ENCODE measurements around the gene FZD2.
"Not testable (repeated sequence)": the region's sequence is repeated elsewhere in the genome, so short reads cannot be mapped to it uniquely, and the experiment has no call there.

Gene FZD2

DNA sequence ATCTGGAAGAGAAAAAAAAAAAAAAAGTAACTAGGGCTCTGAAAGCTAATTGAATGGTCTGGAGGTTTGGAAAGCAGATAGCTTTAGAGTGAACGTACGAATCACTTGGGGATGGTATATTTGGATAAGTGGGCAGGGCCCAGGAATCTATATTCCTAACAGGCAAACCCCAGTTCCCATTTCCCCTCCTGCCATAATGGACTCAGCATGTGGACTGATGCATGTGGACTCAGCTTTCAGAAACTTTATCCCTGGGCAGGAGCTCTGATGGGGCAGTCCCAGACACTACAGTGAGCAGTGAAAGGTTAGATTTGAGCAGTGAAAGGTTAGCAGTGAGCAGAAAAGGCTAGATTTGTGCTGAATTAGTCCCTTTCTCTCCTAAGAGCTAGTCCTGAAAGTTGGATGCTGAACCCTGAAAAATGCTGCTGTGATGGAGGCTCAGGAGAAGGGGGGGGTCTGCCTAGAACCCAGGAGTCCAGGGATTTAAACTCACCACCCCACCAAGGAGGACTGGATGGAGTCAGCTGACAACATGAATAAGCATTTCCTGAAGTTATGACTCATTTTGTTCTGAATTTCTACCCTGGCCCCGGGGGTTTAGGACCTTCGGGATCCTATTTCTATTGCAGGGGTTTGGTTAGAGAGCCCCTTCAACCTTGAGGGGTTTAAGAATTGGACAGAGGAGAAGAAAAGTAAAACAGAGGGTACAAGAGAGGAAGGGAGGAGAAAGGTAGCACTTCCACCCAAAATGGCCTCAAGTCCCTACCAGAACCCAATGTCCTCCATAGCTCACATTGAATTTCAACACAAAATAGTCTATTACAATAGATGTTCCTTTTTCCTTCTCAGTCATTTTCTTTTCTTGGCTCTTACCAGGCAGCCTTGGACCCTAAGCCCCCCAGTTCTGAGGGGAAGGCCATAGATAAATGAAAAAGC is 10.3 kb upstream of the FZD2 start:
- no peak for DNase-seq (ENCODE audit: low read depth)

DNA sequence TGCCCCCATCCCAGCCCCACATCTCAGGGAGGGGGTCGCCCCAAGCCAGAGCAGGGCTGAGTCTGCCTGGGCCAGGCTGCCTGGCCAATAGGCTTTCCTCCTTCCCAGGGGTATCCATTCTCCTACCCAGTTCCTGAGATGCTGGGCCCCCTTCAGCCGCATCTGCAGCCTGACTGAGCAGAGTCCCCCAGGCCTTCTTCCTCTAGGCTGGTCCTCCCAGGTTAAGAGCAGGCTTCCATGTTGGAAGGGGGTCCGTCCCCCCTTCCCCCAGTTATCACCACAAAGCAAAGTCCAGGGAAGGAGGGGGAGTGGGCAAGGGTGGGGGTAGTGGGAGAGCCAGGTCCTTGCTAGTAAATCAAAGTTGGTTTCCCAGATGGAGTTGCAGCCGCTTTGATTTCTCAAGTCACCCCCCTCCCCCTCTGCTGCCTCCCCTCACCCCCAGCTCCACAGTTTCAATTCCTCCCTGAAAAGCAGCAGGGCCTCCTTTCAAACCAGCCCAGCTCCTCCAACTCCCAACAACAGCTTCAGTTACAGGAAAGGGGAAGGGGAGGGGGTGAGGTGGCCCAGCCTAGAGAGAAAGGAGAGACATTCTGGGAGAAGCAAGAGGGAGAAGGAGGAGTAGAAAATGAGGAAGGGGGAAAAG is 9.5 kb upstream of the FZD2 start:
- no peak for DNase-seq (ENCODE audit: low read depth)

DNA sequence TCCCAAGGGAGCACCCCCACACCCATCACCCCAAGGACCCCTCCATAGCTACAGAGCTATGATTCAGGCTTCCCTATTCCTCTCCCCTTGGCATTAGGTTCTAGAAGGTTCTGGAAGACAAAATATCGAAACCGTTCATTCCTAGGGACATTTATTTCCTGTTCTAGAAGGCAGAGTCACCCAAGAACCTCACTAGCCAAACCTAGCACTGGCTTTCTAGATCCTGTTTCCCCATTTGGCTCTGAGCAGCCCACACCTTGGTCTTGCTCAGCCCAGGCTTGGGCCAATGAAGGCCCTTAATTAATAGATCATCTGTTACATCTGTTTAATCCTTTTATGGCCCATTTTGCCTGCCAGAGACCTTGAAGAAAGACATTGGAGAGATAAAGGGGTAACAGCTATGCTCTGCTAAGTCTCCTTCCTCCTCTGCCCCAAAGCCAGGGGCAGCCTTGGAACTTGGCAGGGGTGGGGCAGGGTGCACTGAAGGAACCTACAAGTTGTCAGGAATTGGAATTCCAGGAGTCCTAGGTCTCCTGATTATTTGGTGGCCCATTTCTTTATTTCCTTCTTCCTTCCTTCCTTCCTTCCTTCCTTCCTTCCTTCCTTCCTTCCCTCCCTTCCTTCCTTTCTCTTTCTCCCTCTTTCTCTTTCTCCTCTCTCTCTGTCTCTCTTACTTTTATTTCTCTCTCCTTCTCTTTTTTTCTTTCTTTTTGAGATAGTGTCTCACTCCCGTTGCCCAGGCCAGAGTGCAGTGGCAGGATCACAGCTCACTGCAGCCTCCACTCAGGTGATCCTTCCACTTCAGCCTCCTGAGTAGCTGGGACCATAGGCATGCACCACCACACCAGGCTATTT is 8.7 kb upstream of the FZD2 start:
- no peak for DNase-seq (ENCODE audit: low read depth)

DNA sequence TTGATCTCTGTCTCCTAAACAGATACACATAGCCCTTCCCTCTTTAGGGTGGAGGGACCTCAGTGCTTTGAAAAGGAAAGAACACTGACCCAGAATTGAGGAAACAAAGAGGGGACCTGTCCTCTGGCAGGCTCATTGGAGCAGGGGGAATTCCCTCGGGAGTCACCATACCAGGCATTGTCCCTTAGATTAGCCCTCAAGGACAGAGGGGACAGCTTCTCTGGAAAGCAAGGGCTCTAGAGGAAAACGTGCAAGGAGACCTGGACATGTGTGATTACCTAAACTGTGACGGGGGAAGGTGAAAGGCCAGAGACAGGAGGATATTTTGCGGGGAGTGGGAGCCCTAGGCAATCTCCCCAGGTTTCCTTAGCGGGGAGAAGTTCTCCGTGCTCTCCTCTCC is 7.6 kb upstream of the FZD2 start:
- DNase-seq (ENCODE audit: low read depth), result no peak

DNA sequence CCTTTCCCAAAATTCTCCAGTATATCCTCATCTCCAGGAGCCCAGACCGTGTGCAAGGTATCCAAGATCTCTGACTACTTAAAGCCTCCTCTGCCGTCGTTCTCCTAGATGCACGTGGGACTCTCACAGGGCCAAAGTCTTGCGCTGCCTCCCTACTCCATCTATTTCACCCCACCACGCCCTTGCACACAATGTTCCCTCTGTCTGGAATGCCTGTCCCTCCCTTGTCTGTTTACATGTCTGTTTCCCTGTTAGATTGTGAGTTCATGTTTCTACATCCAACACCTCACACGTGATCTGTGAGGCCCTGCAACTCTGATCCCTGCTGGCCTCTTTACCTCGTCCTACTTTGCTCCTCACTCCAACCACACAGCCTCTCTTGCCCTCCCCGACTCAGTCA is 4.9 kb upstream of the FZD2 start:
- no peak for DNase-seq (ENCODE audit: low read depth)

DNA sequence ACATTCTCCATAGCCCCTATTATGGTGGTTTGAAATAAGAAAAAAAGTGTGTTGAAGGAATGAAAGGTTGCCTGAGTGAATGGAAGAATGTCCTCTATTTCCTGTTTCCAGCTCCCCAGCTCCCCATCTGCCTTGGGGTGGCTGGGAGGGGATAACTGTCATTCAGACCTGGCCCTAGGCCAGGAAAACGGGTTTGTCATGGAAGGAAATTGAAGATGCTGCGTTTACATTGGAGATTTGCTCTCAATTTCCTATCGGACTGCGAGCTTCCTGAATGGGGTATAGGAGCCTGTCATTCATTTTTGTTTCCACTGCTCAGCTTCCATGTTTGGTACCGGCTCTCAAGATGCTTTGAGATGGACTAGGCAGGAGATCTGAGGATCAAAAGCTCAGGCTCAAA is 2.2 kb upstream of the FZD2 start:
- DNase-seq (ENCODE audit: low read depth), result no peak

DNA sequence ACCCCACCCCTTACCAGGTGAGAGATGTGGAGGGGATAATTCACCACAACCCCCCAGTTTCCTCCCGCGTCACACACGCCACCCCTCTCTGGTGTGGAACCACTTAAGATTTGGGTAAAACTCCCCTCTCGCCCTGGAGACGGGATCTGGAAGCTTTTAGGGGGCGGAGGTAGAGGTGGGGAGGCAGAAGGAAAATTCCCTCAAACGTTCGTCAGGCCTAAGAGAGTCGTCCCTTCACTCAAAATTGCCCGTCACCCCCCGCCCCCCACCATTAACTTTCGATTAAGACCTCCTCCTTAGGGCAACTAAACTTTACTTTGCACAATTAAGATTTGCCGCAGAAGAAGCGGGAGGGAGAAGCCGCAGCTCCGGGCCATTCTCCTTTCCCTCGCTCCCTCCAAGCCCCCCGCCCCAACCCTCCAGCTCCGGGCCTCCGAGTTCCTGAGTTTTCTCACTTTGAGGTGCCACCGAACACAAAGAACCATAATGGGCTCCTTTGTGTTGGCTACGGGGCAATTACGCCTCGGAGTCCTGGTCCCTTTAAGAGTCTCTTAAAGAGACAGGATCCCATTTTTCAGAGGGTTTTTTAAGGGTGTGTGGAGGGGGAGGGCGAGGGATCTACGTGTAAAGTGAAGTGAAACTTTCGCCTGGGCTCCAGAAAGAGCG is 985 bp upstream of the FZD2 start:
- DNase-seq (ENCODE audit: low read depth), result no peak

DNA sequence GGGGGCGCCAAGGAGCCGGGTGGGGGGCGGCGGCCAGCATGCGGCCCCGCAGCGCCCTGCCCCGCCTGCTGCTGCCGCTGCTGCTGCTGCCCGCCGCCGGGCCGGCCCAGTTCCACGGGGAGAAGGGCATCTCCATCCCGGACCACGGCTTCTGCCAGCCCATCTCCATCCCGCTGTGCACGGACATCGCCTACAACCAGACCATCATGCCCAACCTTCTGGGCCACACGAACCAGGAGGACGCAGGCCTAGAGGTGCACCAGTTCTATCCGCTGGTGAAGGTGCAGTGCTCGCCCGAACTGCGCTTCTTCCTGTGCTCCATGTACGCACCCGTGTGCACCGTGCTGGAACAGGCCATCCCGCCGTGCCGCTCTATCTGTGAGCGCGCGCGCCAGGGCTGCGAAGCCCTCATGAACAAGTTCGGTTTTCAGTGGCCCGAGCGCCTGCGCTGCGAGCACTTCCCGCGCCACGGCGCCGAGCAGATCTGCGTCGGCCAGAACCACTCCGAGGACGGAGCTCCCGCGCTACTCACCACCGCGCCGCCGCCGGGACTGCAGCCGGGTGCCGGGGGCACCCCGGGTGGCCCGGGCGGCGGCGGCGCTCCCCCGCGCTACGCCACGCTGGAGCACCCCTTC is 484 bp downstream of the FZD2 start:
- DNase-seq (ENCODE audit: low read depth), result peak; percentile 2

DNA sequence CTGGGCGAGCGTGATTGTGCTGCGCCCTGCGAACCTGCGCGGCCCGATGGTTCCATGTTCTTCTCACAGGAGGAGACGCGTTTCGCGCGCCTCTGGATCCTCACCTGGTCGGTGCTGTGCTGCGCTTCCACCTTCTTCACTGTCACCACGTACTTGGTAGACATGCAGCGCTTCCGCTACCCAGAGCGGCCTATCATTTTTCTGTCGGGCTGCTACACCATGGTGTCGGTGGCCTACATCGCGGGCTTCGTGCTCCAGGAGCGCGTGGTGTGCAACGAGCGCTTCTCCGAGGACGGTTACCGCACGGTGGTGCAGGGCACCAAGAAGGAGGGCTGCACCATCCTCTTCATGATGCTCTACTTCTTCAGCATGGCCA is 1.0 kb downstream of the FZD2 start:
- DNase-seq (ENCODE audit: low read depth), result no peak

DNA sequence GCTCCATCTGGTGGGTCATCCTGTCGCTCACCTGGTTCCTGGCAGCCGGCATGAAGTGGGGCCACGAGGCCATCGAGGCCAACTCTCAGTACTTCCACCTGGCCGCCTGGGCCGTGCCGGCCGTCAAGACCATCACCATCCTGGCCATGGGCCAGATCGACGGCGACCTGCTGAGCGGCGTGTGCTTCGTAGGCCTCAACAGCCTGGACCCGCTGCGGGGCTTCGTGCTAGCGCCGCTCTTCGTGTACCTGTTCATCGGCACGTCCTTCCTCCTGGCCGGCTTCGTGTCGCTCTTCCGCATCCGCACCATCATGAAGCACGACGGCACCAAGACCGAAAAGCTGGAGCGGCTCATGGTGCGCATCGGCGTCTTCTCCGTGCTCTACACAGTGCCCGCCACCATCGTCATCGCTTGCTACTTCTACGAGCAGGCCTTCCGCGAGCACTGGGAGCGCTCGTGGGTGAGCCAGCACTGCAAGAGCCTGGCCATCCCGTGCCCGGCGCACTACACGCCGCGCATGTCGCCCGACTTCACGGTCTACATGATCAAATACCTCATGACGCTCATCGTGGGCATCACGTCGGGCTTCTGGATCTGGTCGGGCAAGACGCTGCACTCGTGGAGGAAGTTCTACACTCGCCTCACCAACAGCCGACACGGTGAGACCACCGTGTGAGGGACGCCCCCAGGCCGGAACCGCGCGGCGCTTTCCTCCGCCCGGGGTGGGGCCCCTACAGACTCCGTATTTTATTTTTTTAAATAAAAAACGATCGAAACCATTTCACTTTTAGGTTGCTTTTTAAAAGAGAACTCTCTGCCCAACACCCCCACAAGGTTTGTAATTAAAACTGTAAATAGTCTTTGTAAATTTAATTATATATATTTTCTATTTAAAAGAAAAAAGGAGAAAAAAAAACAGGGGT is 1.7 kb downstream of the FZD2 start:
- no peak for DNase-seq (ENCODE audit: low read depth)

DNA sequence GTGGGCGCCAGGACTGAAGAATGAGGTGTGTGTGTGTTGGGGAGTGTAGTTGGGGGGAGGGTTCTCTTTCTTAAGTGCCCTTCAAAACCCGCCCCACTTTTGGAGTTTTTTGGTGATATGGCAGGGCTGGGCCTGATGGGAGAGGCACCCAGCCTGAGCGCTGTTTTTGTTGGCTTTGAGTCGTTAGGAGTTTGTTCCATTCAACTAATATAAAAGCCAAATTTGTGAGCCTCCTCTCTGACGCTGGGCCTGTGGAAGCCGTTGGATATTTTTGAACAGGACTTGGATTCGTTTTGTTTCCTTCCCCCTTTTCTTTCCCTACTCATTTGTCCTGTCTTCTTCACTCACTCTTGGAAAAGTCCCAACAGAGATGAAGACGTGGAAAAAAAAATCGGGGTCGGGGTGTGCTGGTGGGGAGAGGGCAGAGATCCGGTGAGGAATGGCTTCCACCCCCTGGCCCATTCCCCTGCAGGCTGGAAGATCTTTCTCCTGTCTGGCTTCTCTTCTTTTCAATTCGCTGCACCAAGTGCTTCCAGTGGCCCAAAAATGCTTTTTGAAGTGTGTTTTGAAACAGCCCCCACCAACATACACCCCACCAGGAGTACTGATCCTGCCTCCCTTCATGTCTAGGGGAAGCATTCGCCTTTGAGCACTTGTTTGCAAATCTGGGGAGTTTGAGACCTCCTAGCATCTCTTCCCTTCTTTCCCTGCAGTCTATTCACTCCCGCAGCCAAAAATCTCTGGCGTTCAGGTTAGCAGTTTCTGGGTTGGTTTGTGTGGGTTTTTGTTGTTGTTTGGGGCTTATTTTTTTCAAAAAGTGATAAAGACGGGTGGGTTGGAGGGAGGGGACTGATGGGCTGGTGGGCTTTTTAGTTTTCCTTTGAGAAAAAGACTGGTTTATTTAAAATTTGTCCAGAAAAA is 2.6 kb downstream of the FZD2 start:
- DNase-seq (ENCODE audit: low read depth), result no peak

DNA sequence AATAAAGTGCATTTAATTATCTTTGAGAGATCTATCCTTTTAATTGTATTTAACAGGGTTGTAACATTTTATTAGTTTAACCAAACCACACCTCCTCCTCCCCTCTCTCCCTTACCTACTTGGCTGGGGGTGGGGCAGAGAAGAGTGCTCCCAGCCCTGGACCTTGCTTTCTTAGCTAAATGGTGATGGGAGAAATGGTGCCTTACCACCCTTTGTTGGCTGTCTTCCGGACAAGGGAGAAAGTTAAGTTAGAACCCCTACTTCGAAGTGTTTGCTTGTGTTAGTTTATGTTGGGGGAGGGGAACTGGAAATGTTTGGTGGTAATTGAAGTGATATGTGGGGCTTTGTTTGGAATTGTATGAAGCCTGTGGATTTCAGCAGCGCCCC is 3.9 kb downstream of the FZD2 start:
- no peak for DNase-seq (ENCODE audit: low read depth)

DNA sequence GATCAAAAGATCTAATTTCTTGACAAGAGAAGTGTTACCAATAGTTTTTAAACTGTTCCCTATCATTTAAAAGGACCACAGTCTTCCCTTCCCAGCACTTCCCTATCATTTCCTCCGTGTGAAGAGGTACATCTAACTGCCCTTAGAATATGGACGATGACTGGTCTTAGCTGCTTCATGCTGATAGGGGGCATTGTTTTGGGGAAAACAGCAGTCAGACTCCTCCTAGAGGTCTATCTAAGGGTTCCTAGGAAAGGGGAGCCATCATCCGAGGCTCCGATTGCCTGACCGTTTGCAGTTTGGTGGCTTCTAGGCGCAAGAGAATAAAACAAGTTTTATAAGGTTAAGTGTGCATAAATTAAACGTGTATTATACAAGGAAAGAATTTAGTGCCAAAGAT is 7.1 kb downstream of the FZD2 start:
- no peak for DNase-seq (ENCODE audit: low read depth)

DNA sequence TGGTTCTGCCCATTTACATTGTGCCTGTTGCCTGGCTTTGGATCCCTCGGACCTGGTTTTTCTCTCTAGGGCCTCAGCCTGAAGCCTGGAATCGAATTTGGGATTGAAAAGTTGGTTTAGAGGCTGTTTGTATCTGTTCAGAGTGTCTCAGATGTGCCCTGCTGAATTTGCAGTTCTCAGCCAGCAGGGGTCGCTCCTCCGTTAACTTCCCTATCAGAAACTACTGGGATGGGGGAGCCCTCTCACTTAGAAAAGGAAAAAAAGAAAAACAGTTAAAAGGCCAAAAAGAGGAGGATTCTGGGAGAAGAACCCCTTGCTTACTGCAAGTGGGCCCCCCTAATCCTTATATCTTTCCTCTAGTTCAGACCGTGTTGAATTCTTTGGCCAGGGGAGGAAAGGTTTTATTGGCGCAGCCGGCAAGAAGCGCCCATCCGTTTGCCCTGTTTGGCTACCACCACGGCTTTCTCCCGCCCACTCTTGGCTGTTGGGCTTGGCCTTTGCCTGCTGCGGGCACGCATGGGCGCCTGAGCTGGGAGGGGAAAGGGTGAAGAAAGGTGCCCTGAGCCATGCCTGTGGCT is 8.7 kb downstream of the FZD2 start:
- DNase-seq (ENCODE audit: low read depth), result no peak

DNA sequence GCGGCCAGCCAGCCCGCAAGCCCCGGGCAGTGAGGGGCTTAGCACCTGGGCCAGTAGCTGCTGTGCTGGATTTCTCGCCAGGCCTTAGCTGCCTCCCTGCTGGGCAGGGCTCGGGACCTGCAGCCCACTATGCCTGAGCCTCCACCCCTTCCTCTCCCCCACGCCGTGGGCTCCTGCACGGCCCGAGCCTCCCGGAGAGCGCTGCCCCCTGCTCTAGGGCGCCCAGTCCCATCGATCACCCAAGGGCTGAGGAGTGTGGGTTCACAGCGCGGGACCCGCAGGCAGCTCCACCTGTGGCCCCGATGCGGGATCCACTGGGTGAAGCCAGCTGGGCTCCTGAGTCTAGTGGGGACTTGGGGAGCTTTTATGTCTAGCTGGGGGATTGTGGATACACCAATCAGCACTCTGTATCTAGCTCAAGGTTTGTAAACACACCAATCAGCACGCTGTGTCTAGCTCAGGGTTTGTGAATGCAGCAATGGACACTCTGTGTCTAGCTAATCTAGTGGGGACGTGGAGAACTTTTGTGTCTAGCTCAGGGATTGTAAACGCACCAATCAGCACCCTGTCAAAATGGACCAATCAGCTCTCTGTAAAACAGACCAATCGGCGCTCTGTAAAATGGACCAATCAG is 11.1 kb downstream of the FZD2 start:
- not testable (repeated sequence) for DNase-seq (ENCODE audit: low read depth)

DNA sequence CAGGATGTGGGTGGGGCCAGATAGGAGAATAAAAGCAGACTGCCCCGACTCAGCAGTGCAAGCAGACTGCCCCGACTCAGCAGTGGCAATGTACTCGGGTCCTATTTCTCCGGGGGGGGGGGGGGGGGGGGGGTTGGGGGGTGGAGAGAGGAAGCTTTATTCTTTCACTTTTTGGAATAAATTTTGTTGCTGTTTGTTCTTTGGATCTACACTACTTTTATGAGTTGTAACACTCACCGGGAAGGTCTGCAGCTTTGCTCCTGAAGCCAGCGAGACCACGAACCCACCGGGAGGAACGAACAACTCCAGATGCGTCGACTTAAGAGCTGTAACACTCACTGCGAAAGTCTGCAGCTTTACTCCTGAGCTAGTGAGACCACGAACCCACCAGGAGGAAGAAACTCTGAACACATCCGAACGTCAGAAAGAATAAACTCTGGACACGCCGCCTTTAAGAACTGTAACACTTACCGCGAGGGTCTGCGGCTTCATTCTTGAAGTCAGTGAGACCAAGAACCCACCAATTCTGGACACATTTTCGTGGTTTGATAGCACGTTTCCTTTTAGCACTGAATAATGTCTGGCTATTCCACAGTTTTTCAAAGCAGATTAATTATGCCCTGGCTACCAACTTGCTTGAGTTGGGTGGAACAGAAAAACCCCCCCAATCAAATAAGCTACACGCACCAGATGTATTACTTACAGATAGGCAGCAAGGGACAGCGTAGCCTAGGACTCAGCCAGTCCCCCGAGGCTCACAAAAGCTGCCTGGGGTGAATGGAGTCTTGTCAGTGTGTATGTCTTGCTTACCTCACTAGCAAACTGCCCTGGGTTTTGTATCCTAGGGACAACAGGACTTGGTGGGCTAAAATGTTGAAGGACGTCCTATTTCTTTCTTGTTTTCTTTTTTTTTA is 11.9 kb downstream of the FZD2 start:
- DNase-seq (ENCODE audit: low read depth), result no peak

DNA sequence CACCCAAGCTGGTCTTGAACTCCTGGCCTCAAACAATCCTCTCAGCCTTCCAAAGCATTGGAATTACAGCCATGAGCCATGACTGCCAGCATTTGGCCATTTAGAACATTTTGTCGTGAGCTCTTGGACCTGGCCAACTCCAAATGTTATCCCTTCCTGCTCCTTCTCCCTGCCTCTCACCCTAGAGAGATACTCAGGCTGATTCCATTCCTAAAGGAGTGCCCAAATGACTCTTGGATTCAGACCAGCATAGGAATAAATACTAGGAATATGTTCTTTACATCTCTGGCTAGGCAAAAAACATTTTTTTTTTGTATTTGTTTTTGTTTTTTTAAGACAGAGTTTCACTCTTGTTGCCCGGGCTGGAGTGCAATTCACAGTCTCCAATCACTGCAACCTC is 15.5 kb downstream of the FZD2 start:
- no peak for DNase-seq (ENCODE audit: low read depth)

DNA sequence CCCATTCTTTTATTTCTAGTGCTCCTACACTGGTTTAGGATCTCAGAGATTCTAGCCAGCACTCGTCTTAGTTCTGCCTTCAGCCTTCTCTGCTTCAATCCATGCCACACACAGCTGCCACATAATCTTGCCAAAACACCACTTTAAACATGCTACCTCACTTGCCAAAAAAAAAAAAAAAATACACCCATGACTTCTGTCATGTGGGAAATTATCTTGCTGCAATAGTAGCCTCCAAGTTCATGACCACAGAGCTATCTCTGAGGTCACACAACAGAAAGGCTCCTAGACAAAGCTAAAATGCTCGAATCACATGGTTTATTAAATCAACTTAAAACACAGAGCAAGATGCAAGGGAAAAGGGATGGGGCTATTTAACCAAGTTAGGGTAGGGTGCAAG is 18.1 kb downstream of the FZD2 start:
- no peak for DNase-seq (ENCODE audit: low read depth)
